Mesenchymal stem cell (in vitro differentiated cells and primary cell): ENCODE measurements around the gene ARHGEF17.

Experiments
- DNase-seq: peaks from one replicate; pipeline ENCODE4 v3.0.0-alpha.2; 2013
- H2AFZ ChIP-seq: one replicate; pipeline ENCODE4 v1.6.1; 2013; ENCODE audit warnings: low read depth, mild to moderate bottlenecking, control low read depth, inconsistent platforms, low read length, moderate library complexity
- H2AK5ac ChIP-seq: 2 replicates; pipeline ENCODE4 v1.6.1; 2013; ENCODE audit warnings: low read length, moderate library complexity, mild to moderate bottlenecking, inconsistent platforms; ENCODE audit not compliant: severe bottlenecking
- H2BK120ac ChIP-seq: one replicate; pipeline ENCODE4 v1.6.1; 2013; ENCODE audit warnings: low read depth, mild to moderate bottlenecking, inconsistent platforms, low read length, moderate library complexity
- H2BK12ac ChIP-seq, 2 experiments: one replicate each; pipeline ENCODE4 v1.6.1; 2013; ENCODE audit warnings: inconsistent platforms in 2 of 2, low read length in 2 of 2, mild to moderate bottlenecking in 2 of 2, moderate library complexity in 2 of 2, control low read depth in 1 of 2
- H2BK15ac ChIP-seq: one replicate; pipeline ENCODE4 v1.6.1; 2013; ENCODE audit warnings: mild to moderate bottlenecking, low read depth, inconsistent platforms; ENCODE audit not compliant: poor library complexity, severe bottlenecking
- H2BK5ac ChIP-seq: 2 replicates; pipeline ENCODE4 v1.6.1; 2013; ENCODE audit warnings: low read depth, mild to moderate bottlenecking, low read length, control low read depth, inconsistent platforms; ENCODE audit not compliant: poor library complexity, severe bottlenecking
- H3K14ac ChIP-seq, 2 experiments: one replicate each; pipeline ENCODE4 v1.6.1; 2013; ENCODE audit warnings: inconsistent platforms in 2 of 2, low read length in 2 of 2, control low read depth in 1 of 2, mild to moderate bottlenecking in 1 of 2, moderate library complexity in 1 of 2
- H3K18ac ChIP-seq, 2 experiments: one replicate each; pipeline ENCODE4 v1.6.1; 2013; ENCODE audit warnings: inconsistent platforms in 2 of 2, low read length in 2 of 2, control low read depth in 1 of 2, low read depth in 1 of 2, mild to moderate bottlenecking in 1 of 2
- H3K23ac ChIP-seq, 2 experiments: one replicate each; pipeline ENCODE4 v1.6.1; 2013; ENCODE audit warnings: inconsistent platforms in 2 of 2, low read length in 2 of 2, mild to moderate bottlenecking in 2 of 2, moderate library complexity in 2 of 2, control low read depth in 1 of 2
- H3K27ac ChIP-seq: 2 replicates; pipeline ENCODE4 v1.5.1; 2013; ENCODE audit warnings: mild to moderate bottlenecking, moderate library complexity, low read length, control low read depth, inconsistent platforms; ENCODE audit not compliant: poor library complexity, severe bottlenecking
- H3K27me3 ChIP-seq, 2 experiments: 2 replicates each; pipeline versions ENCODE4 v1.6.1 to v1.7.0; 2013; ENCODE audit warnings: low read length in 2 of 2, mild to moderate bottlenecking in 2 of 2, moderate library complexity in 2 of 2, control low read depth in 1 of 2, inconsistent platforms in 1 of 2; ENCODE audit not compliant: control insufficient read depth in 1 of 2, insufficient read depth in 1 of 2
- H3K36me3 ChIP-seq, 2 experiments: 2 replicates each; pipeline versions ENCODE4 v1.6.1 to v1.7.0; 2013; ENCODE audit warnings: low read length in 2 of 2, control low read depth in 1 of 2, inconsistent platforms in 1 of 2, low read depth in 1 of 2, mild to moderate bottlenecking in 1 of 2; ENCODE audit not compliant: insufficient read depth in 2 of 2, control insufficient read depth in 1 of 2
- H3K4ac ChIP-seq, 2 experiments: one replicate each; pipeline ENCODE4 v1.6.1; 2013; ENCODE audit warnings: inconsistent platforms in 2 of 2, low read length in 2 of 2, mild to moderate bottlenecking in 2 of 2, moderate library complexity in 2 of 2, control low read depth in 1 of 2, low read depth in 1 of 2
- H3K4me1 ChIP-seq: 2 replicates; pipeline ENCODE4 v1.6.1; 2013; ENCODE audit warnings: low read depth, low read length, control low read depth; ENCODE audit not compliant: control insufficient read depth, insufficient read depth
- H3K4me2 ChIP-seq: 2 replicates; pipeline ENCODE4 v1.6.1; 2013; ENCODE audit warnings: low read length, mild to moderate bottlenecking, inconsistent platforms; ENCODE audit not compliant: poor library complexity, severe bottlenecking
- H3K4me3 ChIP-seq, 2 experiments: 2 replicates each; pipeline versions ENCODE4 v1.5.1 to v1.7.0; 2013; ENCODE audit warnings: low read length in 2 of 2, mild to moderate bottlenecking in 2 of 2, control low read depth in 1 of 2, low read depth in 1 of 2; ENCODE audit not compliant: insufficient read depth in 1 of 2
- H3K79me1 ChIP-seq: replicated peaks from 2 replicates; pipeline ENCODE4 v1.6.1; 2013; ENCODE audit warnings: mild to moderate bottlenecking, control low read depth, low read length, inconsistent platforms; ENCODE audit not compliant: poor library complexity, severe bottlenecking
- H3K9ac ChIP-seq: 2 replicates; pipeline ENCODE4 v1.7.0; 2013; ENCODE audit warnings: mild to moderate bottlenecking, low read length, moderate library complexity
- H3K9me3 ChIP-seq: 2 replicates; pipeline ENCODE4 v1.7.0; 2013; ENCODE audit warnings: mild to moderate bottlenecking, low read length; ENCODE audit not compliant: control insufficient read depth
- H4K8ac ChIP-seq: one replicate; pipeline ENCODE4 v1.6.1; 2013; ENCODE audit warnings: inconsistent platforms, mild to moderate bottlenecking, low read length, moderate library complexity
- H4K91ac ChIP-seq: one replicate; pipeline ENCODE4 v1.6.1; 2013; ENCODE audit warnings: mild to moderate bottlenecking, low read length, inconsistent platforms
- WGBS: methylation state at CpG from one replicate; pipeline ENCODE4 v1.1.7; 2013; ENCODE audit warnings: mixed read lengths; 5-methylcytosine and 5-hydroxymethylcytosine counted together

ARHGEF17 gene

GRCh38 chr11:73324116-73324515 lies 16.0 kb downstream of the ARHGEF17 start:
- Histone ChIP-seq H3K23ac (peak overlapping the region in 1 of 2 experiments; percentile 91), H3K4me3 (peak overlapping the region in 1 of 2 experiments; percentile 48), H3K9ac (peak overlapping the region; percentile 83), H2AFZ (no peak overlapping the region), H3K4me2 (no peak overlapping the region), H3K4ac (peak overlapping the region; percentile 46 to 86), H4K8ac (peak overlapping the region; percentile 89), H3K4me1 (peaks cover 80% of the 10 kb centered on the region), H2BK15ac (peak overlapping the region; percentile 50), H3K79me1 (peaks cover 14% of the 10 kb centered on the region), H3K27me3 (no peaks in the 10 kb centered on the region), H3K9me3 (no peaks in the 10 kb centered on the region), H3K14ac (peak overlapping the region in 1 of 2 experiments; percentile 99), H2BK5ac (peak overlapping the region; percentile 5), H3K36me3 (peaks cover 13 to 39% of the 10 kb centered on the region in 2 experiments), H4K91ac (peak overlapping the region; percentile 99), H3K18ac (peak overlapping the region; percentile 74 to 99), H3K27ac (peak overlapping the region; percentile 70), H2AK5ac (peak overlapping the region; percentile 96), H2BK120ac (peak overlapping the region; percentile 99), H2BK12ac (peak overlapping the region; percentile 50 to 100)
- WGBS = 61% methylated on average over 8 of the region's 9 CpGs
- DNase-seq = no peak

- Histone ChIP-seq H2BK15ac (peak overlapping the region; percentile 95), H3K27me3 (no peaks in the 10 kb centered on the region), H2AK5ac (peak overlapping the region; percentile 40), H3K4me2 (no peak overlapping the region), H3K79me1 (peaks cover 14% of the 10 kb centered on the region), H3K23ac (no peak overlapping the region), H3K9ac (peak overlapping the region; percentile 83), H4K8ac (peak overlapping the region; percentile 87), H2BK120ac (peak overlapping the region; percentile 99), H2BK5ac (no peak overlapping the region), H3K9me3 (no peaks in the 10 kb centered on the region), H3K18ac (peak overlapping the region; percentile 74 to 99), H3K27ac (peak overlapping the region; percentile 41), H2BK12ac (peak overlapping the region; percentile 50 to 100), H3K4ac (peak overlapping the region; percentile 46 to 86), H2AFZ (no peak overlapping the region), H3K14ac (peak overlapping the region in 1 of 2 experiments; percentile 99), H4K91ac (peak overlapping the region; percentile 99), H3K36me3 (peaks cover 9 to 36% of the 10 kb centered on the region in 2 experiments), H3K4me3 (peak overlapping the region in 1 of 2 experiments; percentile 11), H3K4me1 (peaks cover 80% of the 10 kb centered on the region)
- 89% methylated on average over 2 of the region's 2 CpGs for WGBS
- DNase-seq = no peak
Measured at GRCh38 chr11:73324665-73325035, 16.6 kb downstream of the ARHGEF17 start.

GRCh38 chr11:73325036-73325981 lies 17.2 kb downstream of the ARHGEF17 start:
- H3K4me1 ChIP-seq = peaks cover 76% of the 10 kb centered on the region
- H4K91ac ChIP-seq = peak overlapping the region; percentile 99
- H3K18ac ChIP-seq = peak overlapping the region; percentile 74 to 99
- peak overlapping the region in 1 of 2 experiments; percentile 17 for H3K4me3 ChIP-seq
- peak overlapping the region; percentile 99 for H2BK120ac ChIP-seq
- peak overlapping the region; percentile 98 for H2BK15ac ChIP-seq
- no peak overlapping the region for H2AFZ ChIP-seq
- peak overlapping the region; percentile 40 for H2AK5ac ChIP-seq
- H4K8ac ChIP-seq = peak overlapping the region; percentile 87
- 28% methylated on average over 12 of the region's 13 CpGs for WGBS
- H3K14ac ChIP-seq = peak overlapping the region in 1 of 2 experiments; percentile 99
- no peak overlapping the region for H3K23ac ChIP-seq
- peaks cover 9 to 31% of the 10 kb centered on the region in 2 experiments for H3K36me3 ChIP-seq
- peak overlapping the region; percentile 46 to 86 for H3K4ac ChIP-seq
- no peaks in the 10 kb centered on the region for H3K27me3 ChIP-seq
- no peaks in the 10 kb centered on the region for H3K9me3 ChIP-seq
- peak; percentile 83 for DNase-seq
- H3K4me2 ChIP-seq = no peak overlapping the region
- peak overlapping the region; percentile 83 for H3K9ac ChIP-seq
- peak overlapping the region; percentile 19 for H2BK5ac ChIP-seq
- peak overlapping the region; percentile 50 to 100 for H2BK12ac ChIP-seq
- peak overlapping the region; percentile 41 for H3K27ac ChIP-seq
- H3K79me1 ChIP-seq = peaks cover 14% of the 10 kb centered on the region
